Endothelial cell of umbilical vein (primary cell): ENCODE results near the gene OR2B6. TPM values are rescaled to one million over a fixed set of nuclear protein-coding genes. Genes with fewer than 3 reads are reported as not detected.

Experiments used
- BruUV-seq: library from RNA; stranded (reverse); fragments of 400-500 nt; replicated peaks from 2 replicates; lab custom pipeline; 2021; lab: Mats Ljungman, UMichigan
- CTCF ChIA-PET: fragments of 300-600, 350-600 bp; sonication (Branson Sonifier 250); formaldehyde crosslinking; loops from one replicate; lab custom pipeline; 2021; ENCODE audit warnings: antibody characterized with exemption, inconsistent platforms; lab: Charles Lee
- POLR2A ChIA-PET: fragments of 300-600, 350-600 bp; sonication (Branson Sonifier 250); formaldehyde crosslinking; loops from one replicate; lab custom pipeline; 2021; ENCODE audit warnings: antibody characterized with exemption, inconsistent platforms; lab: Charles Lee
- DNase-seq: peaks from one replicate; pipeline ENCODE4 v3.0.0-alpha.2; 2011; ENCODE audit warnings: low read depth, low spot score
- FAIRE-seq: peaks from 2 replicates; lab custom pipeline; 2011; peaks lifted over from hg19 to GRCh38; lab: Jason Lieb, UNC
- H2AFZ ChIP-seq: 2 replicates; pipeline ENCODE4 v1.6.0; 2012; ENCODE audit warnings: low read depth, low read length, control low read depth, inconsistent platforms
- H3K27ac ChIP-seq: 2 replicates; pipeline ENCODE4 v1.5.1; 2011; ENCODE audit warnings: low read depth, mild to moderate bottlenecking, control low read depth, low read length, moderate library complexity; ENCODE audit not compliant: insufficient read depth
- H3K27me3 ChIP-seq, 2 experiments: 2 replicates each; pipeline versions ENCODE4 v1.6.0 to v1.6.1; 2011; ENCODE audit warnings: low read length in 2 of 2, mixed read lengths in 1 of 2; ENCODE audit not compliant: control insufficient read depth in 2 of 2, insufficient read depth in 2 of 2
- H3K36me3 ChIP-seq, 2 experiments: 2 replicates in 1 of 2; 3 replicates in 1 of 2; pipeline ENCODE4 v1.5.1; 2011; ENCODE audit warnings: low read length in 2 of 2, mild to moderate bottlenecking in 1 of 2, moderate library complexity in 1 of 2; ENCODE audit not compliant: control insufficient read depth in 2 of 2, insufficient read depth in 2 of 2; ENCODE audit errors: extremely low read depth in 1 of 2
- H3K4me1 ChIP-seq: 3 replicates; pipeline ENCODE4 v1.5.1; 2011; ENCODE audit warnings: mild to moderate bottlenecking, low read length; ENCODE audit not compliant: control insufficient read depth, insufficient read depth; ENCODE audit errors: extremely low read depth
- H3K4me2 ChIP-seq: 2 replicates; pipeline ENCODE4 v1.6.1; 2011; ENCODE audit warnings: low read length, control low read depth, mixed read lengths; ENCODE audit not compliant: insufficient read depth
- H3K4me3 ChIP-seq, 3 experiments: fragments of 200-600 bp in 1 of 3; sonication (generic), shearing (Covaris generic) in 1 of 3; replicated peaks in 1 of 3; 2 replicates each; pipeline ENCODE4 v1.5.1; 2011 to 2016; ENCODE audit warnings: control low read depth in 3 of 3, low read length in 3 of 3, mild to moderate bottlenecking in 2 of 3, inconsistent platforms in 1 of 3, low read depth in 1 of 3, moderate library complexity in 1 of 3; ENCODE audit not compliant: insufficient read depth in 1 of 3
- H3K79me2 ChIP-seq: 2 replicates; pipeline ENCODE4 v1.6.0; 2012; ENCODE audit warnings: low read length, inconsistent platforms; ENCODE audit not compliant: control insufficient read depth, insufficient read depth
- H3K9ac ChIP-seq: replicated peaks from 2 replicates; pipeline ENCODE3; 2011; ENCODE audit warnings: low read length, control low read depth; ENCODE audit not compliant: insufficient read depth; ENCODE audit errors: extremely low read depth
- H3K9me1 ChIP-seq: replicated peaks from 3 replicates; pipeline ENCODE4 v1.6.0; 2011; ENCODE audit warnings: mild to moderate bottlenecking, low read length; ENCODE audit not compliant: control insufficient read depth, insufficient read depth; ENCODE audit errors: extremely low read depth
- H3K9me3 ChIP-seq: replicated peaks from 2 replicates; pipeline ENCODE4 v1.5.1; 2012; ENCODE audit warnings: low read length, inconsistent platforms; ENCODE audit not compliant: control insufficient read depth, insufficient read depth
- H4K20me1 ChIP-seq: replicated peaks from 2 replicates; pipeline ENCODE3; 2011; ENCODE audit warnings: mild to moderate bottlenecking, low read length; ENCODE audit not compliant: control insufficient read depth, insufficient read depth; ENCODE audit errors: extremely low read depth
- EZH2 ChIP-seq: IDR thresholded peaks from 2 replicates; pipeline ENCODE4 v1.6.1; 2012; ENCODE audit warnings: borderline replicate concordance, low read depth, mild to moderate bottlenecking, moderate library complexity, low read length, inconsistent platforms; ENCODE audit not compliant: severe bottlenecking
- FOS ChIP-seq: IDR thresholded peaks from 2 replicates; pipeline ENCODE4 v1.6.1; 2011; ENCODE audit warnings: mild to moderate bottlenecking, low read length, moderate library complexity, borderline replicate concordance; ENCODE audit not compliant: insufficient read depth
- GATA2 ChIP-seq: IDR thresholded peaks from 2 replicates; pipeline ENCODE4 v1.7.0; 2011; ENCODE audit warnings: low read depth, mild to moderate bottlenecking, moderate library complexity, mixed read lengths, low read length; ENCODE audit not compliant: insufficient read length, insufficient read depth
- JUN ChIP-seq: IDR thresholded peaks from 2 replicates; pipeline ENCODE4 v1.6.1; 2011; ENCODE audit warnings: borderline replicate concordance, low read depth; ENCODE audit not compliant: insufficient read length, insufficient read depth
- MYC ChIP-seq: IDR thresholded peaks from one replicate; pipeline ENCODE4 v1.6.1; 2011; ENCODE audit warnings: mild to moderate bottlenecking, low read depth, low read length
- POLR2A ChIP-seq: IDR thresholded peaks from 2 replicates; pipeline ENCODE4 v1.6.1; 2012; ENCODE audit warnings: low read depth, mild to moderate bottlenecking, control low read depth, low read length
- POLR2AphosphoS5 ChIP-seq: IDR thresholded peaks from 2 replicates; pipeline ENCODE4 v1.6.1; 2012; ENCODE audit warnings: low read depth, mild to moderate bottlenecking, control low read depth, low read length, moderate library complexity; ENCODE audit not compliant: insufficient read depth
- dilution Hi-C: fragments of 300-500 bp; cut with MboI; formaldehyde crosslinking; loops from one replicate; pipeline ENCODE4 v1.15.0; 2019; ENCODE audit warnings: low sequenced_read_pairs; ENCODE audit not compliant: extremely low pct_ligation_motif_present
- intact Hi-C: fragments of 100-400 bp; cut with micrococcal nuclease; formaldehyde crosslinking; loops from one replicate; pipeline ENCODE4 v1.10.0; 2022
- polyA plus RNA-seq, 4 experiments: library from polyadenylated mRNA; depleted of rRNA in 3 of 4; stranded (reverse) in 3 of 4; unstranded in 1 of 4; fragments of >200 nt; gene quantifications; 2 replicates each; pipeline versions ENCODE4 v1.2.1 to v1.2.3, GENCODE V29; 2011 to 2012; ENCODE audit warnings: missing spikeins in 1 of 4
- total RNA-seq: library from RNA; stranded (reverse); gene quantifications from 2 replicates; pipeline ENCODE4 v1.2.3, GENCODE V29; 2021
- TF ChIP-seq, protein P1 (sequence below), 2 donors: IDR thresholded peaks; 1 replicate in 1 of 2; 2 replicates in 1 of 2; pipeline ENCODE4 v1.5.1; 2011; ENCODE audit warnings: low read length in 2 of 2, mild to moderate bottlenecking in 2 of 2, moderate library complexity in 2 of 2, control low read depth in 1 of 2, inconsistent platforms in 1 of 2, low read depth in 1 of 2; ENCODE audit not compliant: insufficient read depth in 1 of 2; ENCODE audit errors: extremely low read depth in 1 of 2
- TF ChIP-seq, protein P2 (sequence below): IDR thresholded peaks from 2 replicates; pipeline ENCODE4 v1.6.1; 2011; ENCODE audit not compliant: insufficient read depth, insufficient read length

OR2B6 gene
- total and polyA plus RNA-seq, 2 donors (not counting 3 experiments of a cell fraction or from before 2014, with no cell fraction given), result not detected

DNA sequence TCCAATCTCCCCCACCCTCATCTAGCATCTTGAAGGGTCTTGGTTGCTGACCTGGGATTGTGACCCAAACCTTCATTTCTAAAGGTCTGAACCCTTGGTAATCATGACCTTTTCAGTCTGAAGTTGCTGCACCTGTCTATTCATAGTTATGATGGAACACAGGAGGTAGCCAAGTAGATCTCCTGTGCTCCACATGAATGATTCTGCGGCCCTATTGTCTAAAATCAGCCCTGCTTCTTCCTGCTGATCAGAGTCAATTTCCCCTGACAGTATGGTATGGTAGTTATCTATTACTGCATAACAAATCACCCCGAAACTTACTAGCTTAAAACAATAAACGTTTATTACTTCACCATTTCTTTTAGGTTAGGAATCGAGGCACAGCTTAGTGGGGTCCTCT is 9.0 kb downstream of the OR2B6 start:
- dilution Hi-C loops, result no loop called here
- no peaks in the 10 kb centered on the region for H4K20me1 ChIP-seq
- H3K9ac ChIP-seq, result no peak overlapping the region
- no peaks in the 10 kb centered on the region for H3K79me2 ChIP-seq
- TF ChIP-seq POLR2A, result no peak
- TF ChIP-seq MYC, result no peak
- CTCF ChIA-PET, result no interaction called here
- H3K36me3 ChIP-seq, result no peaks in the 10 kb centered on the region
- intact Hi-C loops, result no loop called here
- H3K4me3 ChIP-seq, result no peak overlapping the region
- H3K27me3 ChIP-seq, result no peaks in the 10 kb centered on the region
- H2AFZ ChIP-seq, result no peak overlapping the region
- H3K9me1 ChIP-seq, result no peaks in the 10 kb centered on the region
- H3K4me2 ChIP-seq, result no peak overlapping the region
- FAIRE-seq, result no peak
- H3K9me3 ChIP-seq, result no peaks in the 10 kb centered on the region
- BruUV-seq, result no TSS peak
- no peaks in the 10 kb centered on the region for H3K4me1 ChIP-seq
- no peak for DNase-seq
- no peak overlapping the region for H3K27ac ChIP-seq
- POLR2A ChIA-PET, result no interaction called here

DNA sequence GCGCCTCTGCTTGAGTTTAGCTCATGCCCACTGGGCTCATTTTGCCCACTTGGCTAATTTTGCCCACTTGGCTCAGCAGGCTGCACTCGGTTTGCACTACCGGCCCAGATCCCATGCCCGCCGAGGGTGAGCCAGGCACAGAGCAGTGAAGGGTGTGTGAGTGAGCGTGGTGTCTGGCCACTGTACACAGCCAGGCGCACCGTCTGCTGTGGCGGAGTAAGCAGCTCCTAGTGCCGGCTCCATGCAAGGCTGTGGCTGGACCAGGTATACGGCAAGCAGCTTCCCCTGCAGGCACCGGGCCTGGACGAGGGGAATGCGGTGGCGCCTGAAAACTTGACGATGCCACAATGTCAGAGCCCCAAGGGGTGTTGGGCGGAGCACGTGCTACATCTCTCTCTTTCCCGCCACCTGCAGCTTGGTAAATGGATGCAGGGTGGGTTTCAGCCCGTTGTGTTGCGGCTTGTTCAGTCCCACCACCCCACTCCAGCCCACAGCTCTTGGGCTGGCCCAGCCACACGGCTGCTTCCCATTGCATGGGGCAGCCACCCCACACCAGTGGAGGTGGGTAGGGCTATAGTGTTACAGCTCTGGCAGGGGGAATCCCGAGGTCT is 9.9 kb downstream of the OR2B6 start:
- Histone ChIP-seq H3K27me3 (no peaks in the 10 kb centered on the region), H3K4me3 (no peak overlapping the region), H3K9ac (no peak overlapping the region), H3K79me2 (no peaks in the 10 kb centered on the region), H3K27ac (no peak overlapping the region), H3K4me2 (no peak overlapping the region), H2AFZ (no peak overlapping the region), H3K4me1 (no peaks in the 10 kb centered on the region), H3K9me1 (no peaks in the 10 kb centered on the region), H4K20me1 (no peaks in the 10 kb centered on the region), H3K9me3 (no peaks in the 10 kb centered on the region), H3K36me3 (no peaks in the 10 kb centered on the region)
- CTCF ChIA-PET, result no interaction called here
- dilution Hi-C loops (no loop called here), intact Hi-C loops (no loop called here)
- BruUV-seq, result no TSS peak
- DNase-seq (no peak), FAIRE-seq (no peak)
- TF ChIP-seq, protein P1, sequence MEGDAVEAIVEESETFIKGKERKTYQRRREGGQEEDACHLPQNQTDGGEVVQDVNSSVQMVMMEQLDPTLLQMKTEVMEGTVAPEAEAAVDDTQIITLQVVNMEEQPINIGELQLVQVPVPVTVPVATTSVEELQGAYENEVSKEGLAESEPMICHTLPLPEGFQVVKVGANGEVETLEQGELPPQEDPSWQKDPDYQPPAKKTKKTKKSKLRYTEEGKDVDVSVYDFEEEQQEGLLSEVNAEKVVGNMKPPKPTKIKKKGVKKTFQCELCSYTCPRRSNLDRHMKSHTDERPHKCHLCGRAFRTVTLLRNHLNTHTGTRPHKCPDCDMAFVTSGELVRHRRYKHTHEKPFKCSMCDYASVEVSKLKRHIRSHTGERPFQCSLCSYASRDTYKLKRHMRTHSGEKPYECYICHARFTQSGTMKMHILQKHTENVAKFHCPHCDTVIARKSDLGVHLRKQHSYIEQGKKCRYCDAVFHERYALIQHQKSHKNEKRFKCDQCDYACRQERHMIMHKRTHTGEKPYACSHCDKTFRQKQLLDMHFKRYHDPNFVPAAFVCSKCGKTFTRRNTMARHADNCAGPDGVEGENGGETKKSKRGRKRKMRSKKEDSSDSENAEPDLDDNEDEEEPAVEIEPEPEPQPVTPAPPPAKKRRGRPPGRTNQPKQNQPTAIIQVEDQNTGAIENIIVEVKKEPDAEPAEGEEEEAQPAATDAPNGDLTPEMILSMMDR (IDR thresholded peaks at IDR 0.05; ENCODE audit: extremely low read depth in 1 of 2, insufficient read depth in 1 of 2, low read depth in 1 of 2, low read length in 2 of 2), result no peak
- TF ChIP-seq GATA2, result no peak
- no peak for TF ChIP-seq POLR2A
- TF ChIP-seq JUN, result no peak
- TF ChIP-seq, protein P2, sequence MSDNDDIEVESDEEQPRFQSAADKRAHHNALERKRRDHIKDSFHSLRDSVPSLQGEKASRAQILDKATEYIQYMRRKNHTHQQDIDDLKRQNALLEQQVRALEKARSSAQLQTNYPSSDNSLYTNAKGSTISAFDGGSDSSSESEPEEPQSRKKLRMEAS, result no peak
- no peak for TF ChIP-seq POLR2AphosphoS5
- TF ChIP-seq FOS, result no peak
- TF ChIP-seq EZH2, result no peak
- TF ChIP-seq MYC, result no peak
- POLR2A ChIA-PET, result no interaction called here
